ENCODE measurements around the gene ARL10.

- no peak for TF ChIP-seq CTCF (IDR thresholded peaks at IDR 0.05)
- no peak for TF ChIP-seq MAX (IDR thresholded peaks at IDR 0.05; ENCODE audit: low read depth)
- no peak for TF ChIP-seq SMC3 (IDR thresholded peaks at IDR 0.05; ENCODE audit: low read depth, low read length)
- TF ChIP-seq RCOR1 (IDR thresholded peaks at IDR 0.05; ENCODE audit: low read length), result no peak
- no peak for TF ChIP-seq USF2 (IDR thresholded peaks at IDR 0.05; ENCODE audit: borderline replicate concordance, low read depth, low read length)
- no peak for TF ChIP-seq EZH2phosphoT487 (IDR thresholded peaks at IDR 0.05; ENCODE audit: borderline replicate concordance, low read depth)
- no peak for TF ChIP-seq MEF2A (IDR thresholded peaks at IDR 0.05; ENCODE audit: borderline replicate concordance, low read depth)
- TF ChIP-seq ZBTB33 (IDR thresholded peaks at IDR 0.05; ENCODE audit: borderline replicate concordance, low read depth), result no peak
These were observed 16.1 kb downstream of the ARL10 start for GRCh38 chr5:176381423-176381822.

All from SK-N-SH (cell line).